Upper lobe of right lung (tissue), 1 donor: ENCODE measurements around the gene SVIL. TPM values are rescaled to one million over a fixed set of nuclear protein-coding genes. Genes with fewer than 3 reads are reported as not detected.
"Not testable (repeated sequence)": the region's sequence is repeated elsewhere in the genome, so short reads cannot be mapped to it uniquely, and the experiment has no call there.

ENCODE experiments used
- ATAC-seq: fragments of 200-7000 bp; cut with Tn5 transposase; one replicate; pipeline ENCODE4 v1.9.1; 2020; ENCODE audit warnings: mild to moderate bottlenecking, moderate library complexity
- DNase-seq: peaks from one replicate; pipeline ENCODE4 v3.0.0-alpha.2; 2020
- H3K27ac ChIP-seq: fragments of 200-600 bp; one replicate; pipeline ENCODE4 v1.8.0; 2022
- H3K27me3 ChIP-seq: fragments of 200-600 bp; one replicate; pipeline ENCODE4 v1.8.0; 2022; ENCODE audit warnings: mild to moderate bottlenecking
- H3K36me3 ChIP-seq: fragments of 200-600 bp; one replicate; pipeline ENCODE4 v1.8.0; 2022
- H3K4me1 ChIP-seq: fragments of 200-600 bp; one replicate; pipeline ENCODE4 v1.8.0; 2022
- H3K4me3 ChIP-seq: fragments of 200-600 bp; one replicate; pipeline ENCODE4 v1.8.0; 2022; ENCODE audit warnings: mild to moderate bottlenecking
- H3K9me3 ChIP-seq: fragments of 200-600 bp; one replicate; pipeline ENCODE4 v1.8.0; 2022
- intact Hi-C: fragments of 100-400 bp; cut with DNase I; formaldehyde crosslinking; loops from one replicate; pipeline ENCODE4 v1.11.0; 2022
- total RNA-seq: library from RNA; stranded (reverse); fragmentation: NEBNext Ultra II Directional; extraction: Animal tissue kit (Norgen Biotek cat#: 25700); gene quantifications from one replicate; pipeline ENCODE4 v1.2.1, GENCODE V29; 2021
- TF ChIP-seq, protein P1 (sequence below): fragments of 200-600 bp; IDR thresholded peaks from one replicate; pipeline ENCODE4 v1.8.0; 2022; ENCODE audit warnings: antibody characterized with exemption
- donor health status: DM: no; HTN: yes; CAD: no; lungs with severe emphysema.

The SVIL gene
- total RNA-seq, 1 donor from 2014 or later, result 106 TPM

DNA sequence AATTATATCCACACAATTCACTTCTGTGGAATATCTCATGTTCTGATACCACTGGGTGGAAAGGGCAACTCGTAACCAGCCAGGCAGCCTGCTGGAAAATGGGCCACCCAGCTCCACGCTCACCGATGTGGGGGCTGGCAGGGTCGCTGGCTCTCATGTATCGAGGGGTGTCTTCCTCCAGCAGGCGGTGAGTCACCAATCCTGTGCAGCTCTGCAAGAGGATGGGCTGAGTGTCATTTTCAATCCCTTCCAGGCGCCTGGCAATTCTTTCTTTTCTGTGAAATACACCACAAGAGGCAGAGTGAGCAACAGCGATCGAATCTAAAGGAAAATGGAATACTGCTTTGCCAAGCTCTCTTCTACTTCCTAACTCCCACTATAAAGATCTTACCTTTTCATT is 80.1 kb downstream of the SVIL start:
- Histone ChIP-seq H3K27ac (peak overlapping the region; percentile 7), H3K4me3 (no peak overlapping the region), H3K4me1 (peaks cover 9% of the 10 kb centered on the region), H3K36me3 (peaks cover 34% of the 10 kb centered on the region), H3K9me3 (no peaks in the 10 kb centered on the region), H3K27me3 (no peaks in the 10 kb centered on the region)
- DNase-seq (no peak), ATAC-seq (peak; percentile 48)
- intact Hi-C loops, result no loop called here
- TF ChIP-seq, protein P1, sequence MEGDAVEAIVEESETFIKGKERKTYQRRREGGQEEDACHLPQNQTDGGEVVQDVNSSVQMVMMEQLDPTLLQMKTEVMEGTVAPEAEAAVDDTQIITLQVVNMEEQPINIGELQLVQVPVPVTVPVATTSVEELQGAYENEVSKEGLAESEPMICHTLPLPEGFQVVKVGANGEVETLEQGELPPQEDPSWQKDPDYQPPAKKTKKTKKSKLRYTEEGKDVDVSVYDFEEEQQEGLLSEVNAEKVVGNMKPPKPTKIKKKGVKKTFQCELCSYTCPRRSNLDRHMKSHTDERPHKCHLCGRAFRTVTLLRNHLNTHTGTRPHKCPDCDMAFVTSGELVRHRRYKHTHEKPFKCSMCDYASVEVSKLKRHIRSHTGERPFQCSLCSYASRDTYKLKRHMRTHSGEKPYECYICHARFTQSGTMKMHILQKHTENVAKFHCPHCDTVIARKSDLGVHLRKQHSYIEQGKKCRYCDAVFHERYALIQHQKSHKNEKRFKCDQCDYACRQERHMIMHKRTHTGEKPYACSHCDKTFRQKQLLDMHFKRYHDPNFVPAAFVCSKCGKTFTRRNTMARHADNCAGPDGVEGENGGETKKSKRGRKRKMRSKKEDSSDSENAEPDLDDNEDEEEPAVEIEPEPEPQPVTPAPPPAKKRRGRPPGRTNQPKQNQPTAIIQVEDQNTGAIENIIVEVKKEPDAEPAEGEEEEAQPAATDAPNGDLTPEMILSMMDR, result no peak

DNA sequence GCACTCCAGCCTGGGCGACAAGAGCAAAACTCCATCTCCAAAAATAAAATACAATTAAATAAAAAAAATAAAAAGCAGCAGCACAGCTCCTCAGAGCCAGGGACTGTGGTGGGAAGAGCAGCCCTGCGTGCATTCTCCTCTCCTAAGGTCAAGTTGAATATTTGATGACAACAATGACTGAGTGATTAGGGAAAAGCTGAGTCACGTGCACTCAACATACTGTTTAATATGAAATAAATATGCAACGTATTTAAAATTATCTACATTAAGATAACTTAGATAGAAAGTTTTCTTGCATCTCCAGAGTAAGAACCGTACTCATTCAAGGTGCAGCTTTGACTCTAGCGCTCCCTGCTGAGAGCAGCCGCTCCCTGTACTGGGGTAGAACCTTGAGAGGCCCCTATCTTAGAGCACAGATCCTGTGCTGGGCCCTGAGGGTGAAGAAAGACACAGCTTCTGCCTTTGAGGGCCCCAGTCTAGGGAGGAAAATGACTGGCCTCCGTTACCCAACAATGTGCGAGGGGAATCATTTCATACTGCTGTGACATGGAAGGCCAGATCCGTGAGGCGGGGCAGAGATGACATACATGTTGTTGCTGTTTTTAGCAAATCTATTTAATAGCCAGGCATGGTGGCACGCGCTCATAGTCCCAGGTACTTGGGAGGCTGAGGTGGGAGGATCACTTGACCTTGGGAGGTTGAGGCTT is 81.1 kb downstream of the SVIL start:
- H3K36me3 ChIP-seq, result peaks cover 34% of the 10 kb centered on the region
- H3K27ac ChIP-seq, result no peak overlapping the region
- no peak overlapping the region for H3K4me3 ChIP-seq
- intact Hi-C loops, result no loop called here
- no peaks in the 10 kb centered on the region for H3K9me3 ChIP-seq
- ATAC-seq, result peak; percentile 32
- H3K4me1 ChIP-seq, result peaks cover 6% of the 10 kb centered on the region
- no peaks in the 10 kb centered on the region for H3K27me3 ChIP-seq
- TF ChIP-seq, protein P1, result no peak
- DNase-seq, result no peak

DNA sequence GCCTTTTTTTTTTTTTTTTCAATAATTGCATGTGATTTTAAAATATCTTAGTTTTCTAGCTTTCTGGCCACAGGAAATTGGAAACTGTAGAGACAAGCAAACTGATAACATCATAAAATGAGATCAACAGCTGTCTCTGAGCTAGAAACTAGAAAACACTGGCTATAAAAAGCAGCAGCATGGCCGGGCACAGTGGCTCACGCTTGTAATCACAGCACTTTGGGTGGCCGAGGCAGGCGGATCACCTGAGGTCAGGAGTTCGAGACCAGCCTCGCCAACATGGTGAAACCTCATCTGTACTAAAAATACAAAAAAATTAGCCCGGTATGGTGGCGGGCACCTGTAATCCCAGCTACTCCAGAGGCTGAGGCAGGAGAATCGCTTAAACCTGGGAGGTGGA is 81.7 kb downstream of the SVIL start:
- ATAC-seq, intact Hi-C loops, H3K27me3 ChIP-seq, H3K4me3 ChIP-seq, H3K4me1 ChIP-seq, DNase-seq, H3K27ac ChIP-seq, H3K9me3 ChIP-seq: not testable (repeated sequence)
- peaks cover 40% of the 10 kb centered on the region for H3K36me3 ChIP-seq

DNA sequence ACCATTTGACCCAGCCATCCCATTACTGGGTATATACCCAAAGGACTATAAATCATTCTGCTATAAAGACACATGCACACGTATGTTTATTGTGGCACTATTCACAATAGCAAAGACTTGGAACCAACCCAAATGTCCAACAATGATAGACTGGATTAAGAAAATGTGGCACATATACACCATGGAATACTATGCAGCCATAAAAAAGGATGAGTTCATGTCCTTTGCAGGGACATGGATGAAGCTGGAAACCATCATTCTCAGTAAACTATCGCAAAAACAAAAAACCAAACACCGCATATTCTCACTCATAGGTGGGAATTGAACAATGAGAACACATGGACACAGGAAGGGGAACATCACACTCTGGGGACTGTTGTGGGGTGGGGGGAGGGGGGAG is 85.3 kb downstream of the SVIL start:
- H3K27ac ChIP-seq, H3K4me1 ChIP-seq, H3K4me3 ChIP-seq, ATAC-seq, H3K9me3 ChIP-seq, intact Hi-C loops, DNase-seq, H3K27me3 ChIP-seq: not testable (repeated sequence)
- H3K36me3 ChIP-seq, result peaks cover 37% of the 10 kb centered on the region

DNA sequence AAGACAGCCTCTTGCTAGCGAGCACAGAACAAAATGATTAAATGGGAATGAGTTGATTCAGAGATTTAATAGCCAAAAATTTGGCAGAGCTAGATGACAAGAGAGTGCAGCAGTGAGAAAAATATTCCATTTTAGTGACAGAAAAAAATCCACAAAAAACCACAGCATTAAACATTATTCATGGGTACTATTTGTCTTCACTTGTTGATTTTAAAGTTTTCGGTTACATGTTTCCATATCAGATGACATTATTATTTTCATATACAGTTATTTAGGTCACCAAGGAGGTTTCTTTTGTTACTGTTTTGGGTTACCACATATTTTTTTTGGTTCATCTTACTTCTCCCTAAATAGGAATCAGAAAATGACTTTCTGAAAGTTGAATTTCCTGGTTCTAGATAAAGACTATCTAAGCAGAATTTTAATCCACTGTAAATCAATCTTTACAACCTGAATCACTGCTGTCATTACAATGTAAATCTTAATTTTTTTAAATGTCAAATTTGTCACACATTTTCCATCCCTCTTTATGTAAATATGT is 87.9 kb downstream of the SVIL start:
- Histone ChIP-seq H3K4me1 (no peaks in the 10 kb centered on the region), H3K9me3 (no peaks in the 10 kb centered on the region), H3K27me3 (no peaks in the 10 kb centered on the region), H3K27ac (no peak overlapping the region), H3K4me3 (no peak overlapping the region), H3K36me3 (peaks cover 26% of the 10 kb centered on the region)
- ATAC-seq (no peak), DNase-seq (no peak)
- TF ChIP-seq, protein P1, result no peak
- intact Hi-C loops, result no loop called here

DNA sequence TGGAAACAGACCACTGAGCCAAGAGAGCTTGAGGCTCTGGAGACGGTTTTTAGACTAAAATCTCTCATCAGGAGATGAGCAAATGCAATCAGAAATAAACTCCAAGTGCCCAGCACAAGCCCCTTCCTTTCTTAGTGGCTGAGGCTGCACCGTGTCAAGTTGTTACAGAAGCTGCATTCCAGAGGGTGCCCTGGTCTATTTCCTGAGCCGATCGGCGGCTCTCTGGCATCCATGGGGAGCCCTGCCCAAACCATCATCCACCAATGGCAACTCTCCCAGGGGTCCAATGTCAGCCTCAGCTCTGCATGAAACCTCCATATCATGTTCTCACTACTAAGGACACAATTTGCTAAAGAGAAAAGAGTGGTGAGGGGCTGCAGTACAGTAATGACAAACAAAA is 89.6 kb downstream of the SVIL start:
- Histone ChIP-seq H3K9me3 (no peaks in the 10 kb centered on the region), H3K4me1 (no peaks in the 10 kb centered on the region), H3K27me3 (no peaks in the 10 kb centered on the region), H3K36me3 (peaks cover 9% of the 10 kb centered on the region), H3K27ac (no peak overlapping the region), H3K4me3 (no peak overlapping the region)
- DNase-seq (no peak), ATAC-seq (no peak)
- TF ChIP-seq, protein P1, result no peak
- intact Hi-C loops, result no loop called here
